Measurements from ENCODE around the gene CYRIA.
A peak's percentile ranks its signal among the peaks of the same experiment; 100 is the strongest.

Gene CYRIA

DNA sequence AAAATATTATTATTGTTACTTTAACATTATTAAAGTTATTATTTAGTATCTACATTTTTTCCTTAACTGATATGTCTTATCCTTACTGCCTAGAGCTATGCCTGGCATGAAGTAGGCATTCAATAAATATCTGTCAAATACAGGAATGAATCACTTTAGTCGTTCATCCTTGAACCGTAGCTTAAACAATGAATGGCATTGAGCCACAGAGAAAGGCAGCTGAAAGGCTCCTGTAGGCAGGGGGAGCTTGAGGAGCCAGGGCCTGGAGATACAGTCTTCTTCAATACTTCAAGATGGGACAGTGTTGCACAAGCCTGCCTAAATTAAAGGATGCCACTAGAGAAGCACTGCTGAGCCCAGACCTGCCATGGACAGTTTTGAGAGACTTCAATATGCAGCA lies 22.5 kb downstream of the CYRIA start:
- H3K4ac ChIP-seq (ENCODE audit: low read depth, low read length) = no peak overlapping the region
- H2BK120ac ChIP-seq (ENCODE audit: insufficient read depth, low read length, poor library complexity) = no peak overlapping the region
- H4K91ac ChIP-seq (ENCODE audit: low read depth, low read length) = no peak overlapping the region
- no peak overlapping the region for H3K23ac ChIP-seq (ENCODE audit: low read length)
- no peak overlapping the region for H3K4me2 ChIP-seq (ENCODE audit: low read length)
- H2AK5ac ChIP-seq (ENCODE audit: low read length) = no peak overlapping the region
- no peak overlapping the region for H3K27ac ChIP-seq (ENCODE audit: low read depth, low read length)
- peaks cover 4 to 7% of the 10 kb centered on the region in 2 experiments for H3K36me3 ChIP-seq (ENCODE audit: control insufficient read depth in 1 of 2, insufficient read depth in 2 of 2, low read length in 2 of 2)
- H3K14ac ChIP-seq (ENCODE audit: low read length) = no peak overlapping the region
- peak in 1 of 2 donors; percentile 31 for DNase-seq
- no peaks in the 10 kb centered on the region for H3K27me3 ChIP-seq (ENCODE audit: insufficient read depth, low read length)
- no peaks in the 10 kb centered on the region for H3K9me3 ChIP-seq (ENCODE audit: insufficient read depth, low read depth, low read length)
- no peak overlapping the region for H4K12ac ChIP-seq (ENCODE audit: low read depth, low read length)
- peaks cover 6% of the 10 kb centered on the region for H3K79me1 ChIP-seq (ENCODE audit: low read length)
- H3K9ac ChIP-seq (ENCODE audit: low read length) = no peak overlapping the region
- no peak overlapping the region for H3K4me3 ChIP-seq (ENCODE audit: low read depth, low read length)
- peaks cover 3% of the 10 kb centered on the region for H3K79me2 ChIP-seq (ENCODE audit: control insufficient read depth, insufficient read depth, low read length, poor library complexity)
- H3K18ac ChIP-seq (ENCODE audit: low read length) = no peak overlapping the region
- no CpG with 5 or more reads among the region's 2 CpGs for WGBS (ENCODE audit: extremely low coverage, insufficient coverage, insufficient read length)
- no peak overlapping the region for H4K8ac ChIP-seq (ENCODE audit: low read depth, low read length)
- peaks cover 9 to 10% of the 10 kb centered on the region in 2 experiments for H3K4me1 ChIP-seq (ENCODE audit: control insufficient read depth in 1 of 2, insufficient read depth in 2 of 2, low read length in 2 of 2)
- H2AFZ ChIP-seq (ENCODE audit: insufficient read depth, low read length, poor library complexity) = no peak overlapping the region
- H2BK5ac ChIP-seq (ENCODE audit: low read depth, low read length, poor library complexity) = no peak overlapping the region
- H2BK12ac ChIP-seq (ENCODE audit: low read length) = no peak overlapping the region

DNA sequence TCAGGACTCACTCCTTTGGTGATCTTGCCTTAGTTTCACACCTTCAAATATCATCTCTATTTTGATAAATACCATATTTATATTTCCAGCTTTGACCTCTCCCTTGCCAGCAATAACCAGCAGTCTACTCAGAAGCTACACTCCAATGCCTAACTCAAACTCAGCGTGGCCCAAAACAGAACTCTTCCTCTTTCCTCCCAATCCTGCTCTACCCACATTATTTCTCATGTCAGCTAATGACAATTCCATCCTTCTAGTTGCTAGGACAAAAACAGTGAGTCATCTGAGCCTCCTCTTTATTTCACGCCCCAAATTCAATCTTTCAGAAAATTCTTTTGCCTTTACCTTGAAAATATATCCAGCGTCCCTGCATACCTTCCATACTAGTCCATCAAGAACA lies 23.5 kb downstream of the CYRIA start:
- no peak overlapping the region for H3K9ac ChIP-seq (ENCODE audit: low read length)
- no peak for DNase-seq
- 100% methylated on average over 2 of the region's 3 CpGs for whole genome bisulfite sequencing (ENCODE audit: extremely low coverage, insufficient coverage, insufficient read length)

DNA sequence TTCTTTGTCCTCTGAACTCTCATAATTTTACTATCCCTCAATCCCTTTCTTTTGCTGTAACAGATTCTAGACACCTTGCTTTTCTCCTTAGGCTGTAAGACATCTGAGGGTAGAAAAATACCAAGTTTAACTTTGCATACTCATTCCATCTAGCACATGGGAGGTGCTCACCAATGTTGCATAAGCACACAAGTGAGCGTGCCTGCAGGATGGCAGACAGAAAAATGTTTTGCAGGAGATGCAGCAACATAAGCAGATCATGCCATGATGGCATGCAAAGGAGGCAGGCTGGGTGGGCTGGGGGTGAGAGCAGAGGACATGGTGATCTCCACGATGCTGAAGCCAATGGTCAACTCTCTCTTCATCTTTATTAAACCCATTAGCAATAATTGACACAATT lies 24.1 kb downstream of the CYRIA start:
- Histone ChIP-seq H4K91ac (ENCODE audit: low read depth, low read length) (no peak overlapping the region), H2AK5ac (ENCODE audit: low read length) (no peak overlapping the region), H3K14ac (ENCODE audit: low read length) (no peak overlapping the region), H4K12ac (ENCODE audit: low read depth, low read length) (no peak overlapping the region), H4K8ac (ENCODE audit: low read depth, low read length) (no peak overlapping the region), H3K79me1 (ENCODE audit: low read length) (peaks cover 8% of the 10 kb centered on the region), H3K27me3 (ENCODE audit: insufficient read depth, low read length) (no peaks in the 10 kb centered on the region), H2BK5ac (ENCODE audit: low read depth, low read length, poor library complexity) (no peak overlapping the region), H3K79me2 (ENCODE audit: control insufficient read depth, insufficient read depth, low read length, poor library complexity) (peaks cover 3% of the 10 kb centered on the region), H3K9me3 (ENCODE audit: insufficient read depth, low read depth, low read length) (no peaks in the 10 kb centered on the region), H2AFZ (ENCODE audit: insufficient read depth, low read length, poor library complexity) (no peak overlapping the region), H3K27ac (ENCODE audit: low read depth, low read length) (peak overlapping the region; percentile 27), H3K9ac (ENCODE audit: low read length) (no peak overlapping the region), H3K4me1 (ENCODE audit: control insufficient read depth in 1 of 2, insufficient read depth in 2 of 2, low read length in 2 of 2) (peaks cover 10 to 11% of the 10 kb centered on the region in 2 experiments), H3K23ac (ENCODE audit: low read length) (no peak overlapping the region), H3K18ac (ENCODE audit: low read length) (no peak overlapping the region), H3K4me2 (ENCODE audit: low read length) (no peak overlapping the region), H3K4me3 (ENCODE audit: low read depth, low read length) (no peak overlapping the region), H2BK120ac (ENCODE audit: insufficient read depth, low read length, poor library complexity) (no peak overlapping the region), H3K4ac (ENCODE audit: low read depth, low read length) (no peak overlapping the region), H2BK12ac (ENCODE audit: low read length) (no peak overlapping the region), H3K36me3 (ENCODE audit: control insufficient read depth in 1 of 2, insufficient read depth in 2 of 2, low read length in 2 of 2) (peaks cover 4 to 7% of the 10 kb centered on the region in 2 experiments)
- DNase-seq = peak in 1 of 2 donors; percentile 33
- no CpG with 5 or more reads among the region's 2 CpGs for WGBS (ENCODE audit: extremely low coverage, insufficient coverage, insufficient read length)

More for the DNA sequence above, 23.5 kb downstream of the CYRIA start:
- peaks cover 3% of the 10 kb centered on the region for H3K79me2 ChIP-seq (ENCODE audit: control insufficient read depth, insufficient read depth, low read length, poor library complexity)
- no peak overlapping the region for H4K91ac ChIP-seq (ENCODE audit: low read depth, low read length)
- H3K4me2 ChIP-seq (ENCODE audit: low read length) = no peak overlapping the region
- H3K9me3 ChIP-seq (ENCODE audit: insufficient read depth, low read depth, low read length) = no peaks in the 10 kb centered on the region
- no peak overlapping the region for H2BK5ac ChIP-seq (ENCODE audit: low read depth, low read length, poor library complexity)
- no peak overlapping the region for H2AFZ ChIP-seq (ENCODE audit: insufficient read depth, low read length, poor library complexity)
- H3K4me3 ChIP-seq (ENCODE audit: low read depth, low read length) = no peak overlapping the region
- H3K36me3 ChIP-seq (ENCODE audit: control insufficient read depth in 1 of 2, insufficient read depth in 2 of 2, low read length in 2 of 2) = peaks cover 4 to 7% of the 10 kb centered on the region in 2 experiments
- H3K14ac ChIP-seq (ENCODE audit: low read length) = no peak overlapping the region
- no peak overlapping the region for H4K12ac ChIP-seq (ENCODE audit: low read depth, low read length)
- H3K18ac ChIP-seq (ENCODE audit: low read length) = peak overlapping the region; percentile 51
- H3K4me1 ChIP-seq (ENCODE audit: control insufficient read depth in 1 of 2, insufficient read depth in 2 of 2, low read length in 2 of 2) = peaks cover 9 to 10% of the 10 kb centered on the region in 2 experiments
- no peak overlapping the region for H4K8ac ChIP-seq (ENCODE audit: low read depth, low read length)
- peaks cover 6% of the 10 kb centered on the region for H3K79me1 ChIP-seq (ENCODE audit: low read length)
- H2AK5ac ChIP-seq (ENCODE audit: low read length) = no peak overlapping the region
- H3K4ac ChIP-seq (ENCODE audit: low read depth, low read length) = no peak overlapping the region
- no peak overlapping the region for H2BK12ac ChIP-seq (ENCODE audit: low read length)
- no peaks in the 10 kb centered on the region for H3K27me3 ChIP-seq (ENCODE audit: insufficient read depth, low read length)
- no peak overlapping the region for H3K23ac ChIP-seq (ENCODE audit: low read length)
- H2BK120ac ChIP-seq (ENCODE audit: insufficient read depth, low read length, poor library complexity) = no peak overlapping the region
- no peak overlapping the region for H3K27ac ChIP-seq (ENCODE audit: low read depth, low read length)

DNA sequence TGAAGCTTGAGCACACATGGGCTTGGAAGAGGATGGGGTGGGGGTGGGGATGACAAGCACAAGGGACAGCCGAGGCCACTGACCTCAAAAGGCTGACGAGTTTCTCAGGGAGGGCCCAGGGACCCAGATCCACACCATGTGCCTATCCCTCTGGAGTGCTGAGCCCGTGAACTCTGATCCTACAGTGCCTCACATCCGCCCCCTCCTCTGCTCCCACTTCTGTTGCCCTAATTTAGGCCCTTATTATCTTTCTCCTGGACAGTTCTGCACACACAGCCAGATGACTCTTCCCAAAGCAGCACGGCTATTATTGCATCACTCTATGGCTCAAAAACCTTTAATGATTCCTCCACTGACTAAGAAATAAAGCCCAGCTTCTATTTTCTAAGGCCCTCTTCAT lies 24.8 kb downstream of the CYRIA start:
- H3K18ac ChIP-seq (ENCODE audit: low read length) = no peak overlapping the region
- no CpG with 5 or more reads among the region's 5 CpGs for WGBS (ENCODE audit: extremely low coverage, insufficient coverage, insufficient read length)
- H3K4me2 ChIP-seq (ENCODE audit: low read length) = no peak overlapping the region

More for the DNA sequence above, 24.8 kb downstream of the CYRIA start:
- no peak for DNase-seq
- Histone ChIP-seq H4K8ac (ENCODE audit: low read depth, low read length) (no peak overlapping the region), H3K14ac (ENCODE audit: low read length) (no peak overlapping the region), H2BK5ac (ENCODE audit: low read depth, low read length, poor library complexity) (no peak overlapping the region), H3K9me3 (ENCODE audit: insufficient read depth, low read depth, low read length) (no peaks in the 10 kb centered on the region), H2BK12ac (ENCODE audit: low read length) (no peak overlapping the region), H3K4ac (ENCODE audit: low read depth, low read length) (no peak overlapping the region), H3K23ac (ENCODE audit: low read length) (no peak overlapping the region), H4K12ac (ENCODE audit: low read depth, low read length) (no peak overlapping the region), H2AK5ac (ENCODE audit: low read length) (no peak overlapping the region), H3K36me3 (ENCODE audit: control insufficient read depth in 1 of 2, insufficient read depth in 2 of 2, low read length in 2 of 2) (peaks cover 4 to 7% of the 10 kb centered on the region in 2 experiments), H3K79me1 (ENCODE audit: low read length) (peaks cover 7% of the 10 kb centered on the region), H3K27me3 (ENCODE audit: insufficient read depth, low read length) (no peaks in the 10 kb centered on the region), H2BK120ac (ENCODE audit: insufficient read depth, low read length, poor library complexity) (no peak overlapping the region), H3K4me3 (ENCODE audit: low read depth, low read length) (no peak overlapping the region), H3K9ac (ENCODE audit: low read length) (no peak overlapping the region), H4K91ac (ENCODE audit: low read depth, low read length) (no peak overlapping the region), H3K27ac (ENCODE audit: low read depth, low read length) (peak overlapping the region; percentile 27), H3K4me1 (ENCODE audit: control insufficient read depth in 1 of 2, insufficient read depth in 2 of 2, low read length in 2 of 2) (peaks cover 10 to 16% of the 10 kb centered on the region in 2 experiments), H2AFZ (ENCODE audit: insufficient read depth, low read length, poor library complexity) (no peak overlapping the region), H3K79me2 (ENCODE audit: control insufficient read depth, insufficient read depth, low read length, poor library complexity) (peaks cover 3% of the 10 kb centered on the region)
